Hematopoietic multipotent progenitor cell treated with erythropoietin and hydrocortisone succinate and interleukin-3 and kit ligand, for 4 days (in vitro differentiated cells): ENCODE data around the gene RABL6.
"Not testable (repeated sequence)": the region's sequence is repeated elsewhere in the genome, so short reads cannot be mapped to it uniquely, and the experiment has no call there.

Experiments used
- DNase-seq: peaks from one replicate; pipeline ENCODE4 v3.0.0-alpha.2; 2015

The RABL6 gene

GRCh38 chr9:136823136-136824046 is 15.6 kb downstream of the RABL6 start:
- DNase-seq = no peak

- no peak for DNase-seq
Measured at GRCh38 chr9:136824496-136825225, 16.9 kb downstream of the RABL6 start.

GRCh38 chr9:136825295-136826187 is 17.8 kb downstream of the RABL6 start:
- no peak for DNase-seq

GRCh38 chr9:136826188-136826541 is 18.4 kb downstream of the RABL6 start:
- DNase-seq = no peak

DNA sequence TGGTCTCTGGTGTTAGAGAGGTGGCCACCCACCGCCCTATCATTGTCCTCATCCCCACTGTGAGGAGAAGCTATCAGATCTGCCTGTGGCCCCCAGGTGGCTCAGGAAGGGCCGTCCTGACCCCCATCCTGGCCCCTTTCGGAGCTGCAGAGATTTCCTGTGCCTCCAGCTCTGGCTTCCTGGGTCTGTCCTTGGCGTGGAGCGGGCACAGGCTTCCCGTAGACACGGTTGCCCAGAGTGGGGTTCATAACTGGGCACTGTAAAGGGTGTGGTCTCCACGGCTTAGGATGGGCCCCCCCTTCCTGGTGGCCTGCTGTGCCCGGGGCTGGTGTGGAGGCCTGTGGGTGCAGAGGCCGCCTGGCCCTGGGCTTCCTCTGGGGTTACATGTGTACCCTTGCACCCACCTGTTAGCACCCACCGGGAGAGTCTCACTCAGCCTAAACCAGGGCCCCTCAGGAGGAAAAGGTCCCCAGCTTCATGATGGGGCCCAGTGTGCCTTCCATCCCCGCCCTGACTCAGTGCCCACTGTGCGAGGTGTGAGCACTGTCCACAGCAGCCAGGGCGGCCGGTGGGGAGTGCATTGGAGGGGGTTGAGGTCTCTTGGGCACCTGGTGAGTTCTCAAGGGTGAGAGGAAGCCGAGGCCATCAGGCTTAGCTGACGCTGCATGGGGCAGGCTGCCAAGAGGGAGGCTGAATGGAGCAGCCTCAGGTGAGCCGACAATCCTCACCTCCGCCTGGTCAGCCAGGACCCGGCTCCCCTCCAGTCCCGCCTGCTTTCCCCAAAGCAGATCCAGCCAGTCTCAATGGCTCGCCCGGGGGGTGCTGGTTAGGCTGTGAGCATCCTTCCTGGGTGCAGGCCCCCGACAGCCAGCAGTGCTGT is 19.2 kb downstream of the RABL6 start:
- DNase-seq = no peak

DNA sequence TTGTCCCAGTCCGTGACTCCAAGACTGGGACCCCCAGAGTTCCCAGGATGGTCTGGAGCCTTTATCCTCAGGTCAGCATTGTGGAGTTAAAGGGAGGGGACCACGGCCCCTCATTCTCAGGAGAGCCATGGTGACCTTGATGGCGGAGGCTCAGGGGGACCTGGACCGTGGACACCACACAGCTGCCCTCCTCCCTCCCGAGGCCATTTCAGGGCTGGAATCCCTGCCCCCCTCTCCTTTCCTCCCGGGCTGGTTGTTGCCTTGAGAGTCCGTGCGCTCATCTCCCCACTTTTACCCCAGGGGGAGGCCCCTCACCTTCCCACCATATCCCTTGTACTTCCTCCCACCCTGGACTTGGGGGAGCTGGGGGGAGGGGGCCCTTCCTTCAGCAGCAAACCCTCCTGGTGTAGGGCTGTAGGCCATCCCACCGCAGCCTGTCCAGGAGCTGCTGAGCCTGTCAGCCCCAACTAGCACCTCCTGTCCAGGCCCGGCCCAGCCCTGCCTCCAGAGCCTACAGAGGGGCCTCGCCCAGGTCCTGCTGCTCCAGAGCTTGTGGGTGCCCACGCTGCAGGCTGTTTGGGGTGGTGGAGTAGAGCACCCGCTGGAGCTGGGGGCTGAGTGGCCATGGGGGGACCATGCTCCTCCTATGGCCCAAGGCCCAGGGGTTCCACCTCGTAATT is 20.2 kb downstream of the RABL6 start:
- no peak for DNase-seq

DNA sequence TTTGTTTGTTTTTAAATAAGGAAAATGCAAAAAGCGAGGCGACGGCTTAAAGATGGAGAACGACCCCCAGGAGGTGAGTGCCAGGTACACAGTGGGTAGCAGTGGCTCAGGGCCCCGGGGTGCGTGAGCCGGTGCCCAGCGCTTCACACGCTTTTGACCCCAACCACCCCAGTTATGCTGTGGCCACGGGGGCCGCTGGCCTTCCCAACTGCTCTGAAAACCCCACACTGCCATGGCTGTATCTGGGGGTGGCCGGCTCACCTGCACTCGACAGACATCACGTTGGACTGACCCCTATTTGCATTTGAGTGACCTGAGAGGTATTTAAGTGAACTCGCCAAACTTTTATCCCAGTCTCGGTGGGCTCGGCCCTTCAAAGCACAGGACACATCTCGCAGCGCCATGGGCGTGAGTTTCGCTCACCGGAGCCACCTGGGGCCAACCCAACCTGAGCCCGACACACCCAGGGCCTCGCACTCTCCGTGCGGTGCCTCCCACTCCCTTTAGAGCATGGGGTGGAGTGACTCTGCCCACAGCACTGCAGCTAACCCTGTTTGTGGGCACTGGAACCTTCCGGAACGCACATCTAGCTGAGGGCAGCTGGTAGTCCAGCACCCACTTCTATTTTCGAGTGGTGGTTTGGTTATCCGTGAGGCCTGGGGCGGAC is 20.9 kb downstream of the RABL6 start:
- DNase-seq = no peak

DNA sequence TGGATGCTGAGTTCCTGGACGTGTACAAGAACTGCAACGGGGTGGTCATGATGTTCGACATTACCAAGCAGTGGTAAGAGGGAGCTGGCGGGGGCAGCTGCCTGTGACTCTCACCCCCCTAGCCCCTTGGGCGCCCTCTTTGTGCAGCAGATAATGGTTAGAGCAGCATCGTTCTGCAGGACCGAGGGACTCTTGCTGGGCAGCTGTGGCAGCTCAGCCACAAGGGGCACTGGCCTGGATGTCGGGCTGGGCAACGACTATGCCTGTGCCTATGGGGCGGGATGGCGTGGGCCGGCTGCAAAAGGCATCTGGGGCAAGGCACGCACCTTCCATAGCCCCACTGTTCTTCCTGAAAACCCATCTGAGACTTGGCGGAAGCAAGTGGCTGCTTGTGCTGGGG is 21.7 kb downstream of the RABL6 start:
- DNase-seq = no peak

GRCh38 chr9:136829981-136830885 is 22.5 kb downstream of the RABL6 start:
- no peak for DNase-seq

GRCh38 chr9:136831002-136831719 is 23.4 kb downstream of the RABL6 start:
- no peak for DNase-seq

- DNase-seq = no peak
Measured at GRCh38 chr9:136831720-136832104, 24.0 kb downstream of the RABL6 start.

DNA sequence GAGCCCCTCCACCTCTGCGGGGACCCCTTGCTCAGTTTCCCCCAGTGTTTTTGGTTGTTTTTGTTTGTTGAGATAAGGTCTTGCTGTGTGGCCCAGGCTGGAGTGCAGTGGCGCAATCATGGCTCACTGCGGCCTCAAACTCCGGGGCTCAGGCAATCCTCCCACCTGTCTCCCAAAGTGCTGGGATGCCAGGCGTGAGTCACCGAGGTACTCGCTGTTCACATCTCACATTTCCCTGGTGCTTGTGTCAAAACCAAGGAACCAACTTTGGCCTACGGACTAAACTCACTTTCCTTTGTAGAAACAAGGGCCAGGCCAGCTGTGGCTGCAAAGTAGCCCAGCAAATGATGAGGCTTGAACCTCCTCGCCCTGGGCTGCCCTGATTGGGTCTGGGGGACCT is 24.8 kb downstream of the RABL6 start:
- DNase-seq = no peak

GRCh38 chr9:136833381-136834048 is 25.8 kb downstream of the RABL6 start:
- not testable (repeated sequence) for DNase-seq

DNA sequence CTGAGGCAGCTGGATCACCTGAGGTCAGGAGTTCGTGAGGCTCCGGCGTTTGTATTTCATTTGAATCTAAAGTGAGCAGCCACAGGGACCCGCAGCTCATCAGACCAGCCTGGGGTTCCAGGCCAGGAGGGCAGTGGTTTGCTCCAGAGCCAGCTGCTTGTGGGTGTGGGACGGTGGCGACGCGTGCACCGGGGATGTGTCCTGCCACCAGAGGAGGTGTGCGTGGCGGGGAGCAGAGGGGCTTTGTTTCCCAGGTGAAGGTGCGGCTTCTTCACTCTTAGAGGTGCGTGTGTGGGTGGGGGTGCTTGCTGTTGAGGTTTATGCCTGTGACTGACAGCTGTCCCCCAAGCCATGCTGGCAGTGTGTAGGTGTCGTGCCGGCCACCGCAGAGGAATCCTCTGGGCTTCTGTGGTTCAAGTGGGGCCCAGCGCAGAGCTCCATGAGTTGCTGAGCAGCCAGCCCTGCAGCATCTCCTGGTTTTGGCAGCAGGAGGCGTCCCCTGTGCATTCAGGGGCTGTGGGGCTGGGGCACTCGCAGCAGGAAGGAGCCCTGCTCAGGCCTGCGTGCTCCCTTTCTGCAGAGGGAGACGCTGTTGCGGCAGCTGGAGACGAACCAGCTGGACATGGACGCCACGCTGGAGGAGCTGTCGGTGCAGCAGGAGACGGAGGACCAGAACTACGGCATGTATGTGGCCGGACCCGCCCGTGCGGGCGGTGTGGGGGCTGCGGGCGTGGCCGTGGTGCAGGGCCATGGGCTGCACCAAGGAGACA is 27.6 kb downstream of the RABL6 start:
- DNase-seq = peak; percentile 29

GRCh38 chr9:136835932-136836904 is 28.5 kb downstream of the RABL6 start:
- DNase-seq = no peak

DNA sequence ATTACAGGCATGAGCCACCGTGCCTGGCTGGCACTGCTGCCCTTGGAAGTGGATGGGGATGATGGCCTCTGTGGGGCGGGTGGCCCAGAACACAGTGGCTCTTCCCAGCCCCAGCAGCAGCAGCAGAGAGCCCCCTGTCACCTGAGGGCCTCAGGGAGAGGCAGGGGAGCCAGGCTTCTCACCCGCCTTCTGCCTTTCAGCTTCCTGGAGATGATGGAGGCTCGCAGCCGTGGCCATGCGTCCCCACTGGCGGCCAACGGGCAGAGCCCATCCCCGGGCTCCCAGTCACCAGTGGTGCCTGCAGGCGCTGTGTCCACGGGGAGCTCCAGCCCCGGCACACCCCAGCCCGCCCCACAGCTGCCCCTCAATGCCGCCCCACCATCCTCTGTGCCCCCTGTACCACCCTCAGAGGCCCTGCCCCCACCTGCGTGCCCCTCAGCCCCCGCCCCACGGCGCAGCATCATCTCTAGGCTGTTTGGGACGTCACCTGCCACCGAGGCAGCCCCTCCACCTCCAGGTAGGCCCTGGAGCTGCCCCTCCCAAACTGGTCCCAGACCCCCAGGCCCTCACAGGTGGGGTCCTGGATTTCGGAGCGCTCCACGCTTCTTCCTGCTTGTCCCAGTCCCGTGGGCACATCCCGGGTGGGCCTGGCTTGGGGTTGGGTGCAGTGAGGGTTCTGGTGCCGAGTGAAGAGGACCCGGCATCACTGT is 29.6 kb downstream of the RABL6 start:
- DNase-seq = no peak
